GM23248 (cell line): ENCODE results near the gene PCDHGA1. TPM values are rescaled to one million over a fixed set of nuclear protein-coding genes. Genes with fewer than 3 reads are reported as not detected.
"Not testable (repeated sequence)": the region's sequence is repeated elsewhere in the genome, so short reads cannot be mapped to it uniquely, and the experiment has no call there.

Source experiments
- DNase-seq: peaks from one replicate; pipeline ENCODE4 v3.0.0-alpha.2; 2015
- H2AFZ ChIP-seq: fragments of 200-600 bp; sonication (generic); 2 replicates; pipeline ENCODE4 v1.6.1; 2016; ENCODE audit warnings: antibody characterized with exemption
- H3F3A ChIP-seq: fragments of 200-600 bp; sonication (generic); 2 replicates; pipeline ENCODE4 v1.6.1; 2016; ENCODE audit warnings: mild to moderate bottlenecking, antibody characterized with exemption, mixed run types; ENCODE audit not compliant: insufficient read depth
- H3K27ac ChIP-seq: fragments of 200-600 bp; sonication (generic); 2 replicates; pipeline ENCODE4 v1.5.1; 2016; ENCODE audit warnings: mild to moderate bottlenecking
- H3K27me3 ChIP-seq: fragments of 200-600 bp; sonication (generic); replicated peaks from 2 replicates; pipeline ENCODE4 v1.6.1; 2016; ENCODE audit warnings: mild to moderate bottlenecking; ENCODE audit not compliant: insufficient read depth
- H3K36me3 ChIP-seq: fragments of 200-600 bp; sonication (generic); 2 replicates; pipeline ENCODE4 v1.6.1; 2016; ENCODE audit warnings: low read depth, mild to moderate bottlenecking
- H3K4me1 ChIP-seq: fragments of 200-600 bp; sonication (generic); 2 replicates; pipeline ENCODE4 v1.6.1; 2016; ENCODE audit warnings: mild to moderate bottlenecking; ENCODE audit not compliant: insufficient read depth
- H3K4me2 ChIP-seq: fragments of 200-600 bp; sonication (generic); one replicate; pipeline ENCODE4 v1.6.1; 2016; ENCODE audit warnings: mild to moderate bottlenecking; ENCODE audit not compliant: unreplicated experiment
- H3K4me3 ChIP-seq: fragments of 200-600 bp; sonication (generic); 2 replicates; pipeline ENCODE4 v1.5.1; 2016; ENCODE audit warnings: mild to moderate bottlenecking
- H3K79me2 ChIP-seq: fragments of 200-600 bp; sonication (generic); 2 replicates; pipeline ENCODE4 v1.6.1; 2016; ENCODE audit warnings: mild to moderate bottlenecking; ENCODE audit not compliant: insufficient read depth
- H3K9ac ChIP-seq: fragments of 200-600 bp; sonication (generic); 2 replicates; pipeline ENCODE4 v1.6.1; 2016; ENCODE audit warnings: mild to moderate bottlenecking
- H3K9me2 ChIP-seq: fragments of 200-600 bp; sonication (generic); 2 replicates; pipeline ENCODE4 v1.6.1; 2016; ENCODE audit warnings: mixed run types, mild to moderate bottlenecking, moderate library complexity; ENCODE audit not compliant: insufficient read depth
- H3K9me3 ChIP-seq: fragments of 200-600 bp; sonication (generic); one replicate; pipeline ENCODE4 v1.6.1; 2017; ENCODE audit warnings: low read depth
- H4K20me1 ChIP-seq: fragments of 200-600 bp; sonication (generic); 2 replicates; pipeline ENCODE4 v1.6.0; 2016; ENCODE audit not compliant: insufficient read depth
- EZH2 ChIP-seq: fragments of 200-600 bp; sonication (generic); IDR thresholded peaks from 2 replicates; pipeline ENCODE4 v1.6.1; 2018; ENCODE audit warnings: antibody characterized with exemption, mild to moderate bottlenecking; ENCODE audit not compliant: insufficient read depth, poor library complexity, severe bottlenecking
- EZH2phosphoT487 ChIP-seq: fragments of 200-600 bp; sonication (generic); IDR thresholded peaks from 2 replicates; pipeline ENCODE4 v1.6.1; 2018; ENCODE audit warnings: antibody characterized with exemption, moderate library complexity, mild to moderate bottlenecking, low read depth; ENCODE audit not compliant: insufficient read depth
- WGBS, 2 experiments: methylation state at CpG; one replicate each; pipeline ENCODE4 v1.1.6; 2015 to 2017; ENCODE audit warnings: low lambda C conversion rate in 2 of 2, low coverage in 1 of 2; ENCODE audit errors: missing lambda C conversion rate in 2 of 2; 5-methylcytosine and 5-hydroxymethylcytosine counted together
- in situ Hi-C: fragments of 300-500 bp; cut with MboI; formaldehyde crosslinking; loops from 2 replicates; pipeline ENCODE4 v1.15.0; 2020
- polyA plus RNA-seq: library from polyadenylated mRNA; unstranded; fragments of >200 nt; fragmentation: Nextera tagmentation; extraction: Ambion mirVana; gene quantifications from 2 replicates; pipeline ENCODE4 v1.2.1, GENCODE V29; 2016
- total RNA-seq: library from RNA; depleted of rRNA; stranded (reverse); fragments of >200 nt; shearing (Covaris generic); gene quantifications from 2 replicates; pipeline ENCODE4 v1.2.3, GENCODE V29; 2014

The PCDHGA1 gene
- total and polyA plus RNA-seq, 2 experiments from 2014 or later = 0.63 to 1.8 TPM

DNA sequence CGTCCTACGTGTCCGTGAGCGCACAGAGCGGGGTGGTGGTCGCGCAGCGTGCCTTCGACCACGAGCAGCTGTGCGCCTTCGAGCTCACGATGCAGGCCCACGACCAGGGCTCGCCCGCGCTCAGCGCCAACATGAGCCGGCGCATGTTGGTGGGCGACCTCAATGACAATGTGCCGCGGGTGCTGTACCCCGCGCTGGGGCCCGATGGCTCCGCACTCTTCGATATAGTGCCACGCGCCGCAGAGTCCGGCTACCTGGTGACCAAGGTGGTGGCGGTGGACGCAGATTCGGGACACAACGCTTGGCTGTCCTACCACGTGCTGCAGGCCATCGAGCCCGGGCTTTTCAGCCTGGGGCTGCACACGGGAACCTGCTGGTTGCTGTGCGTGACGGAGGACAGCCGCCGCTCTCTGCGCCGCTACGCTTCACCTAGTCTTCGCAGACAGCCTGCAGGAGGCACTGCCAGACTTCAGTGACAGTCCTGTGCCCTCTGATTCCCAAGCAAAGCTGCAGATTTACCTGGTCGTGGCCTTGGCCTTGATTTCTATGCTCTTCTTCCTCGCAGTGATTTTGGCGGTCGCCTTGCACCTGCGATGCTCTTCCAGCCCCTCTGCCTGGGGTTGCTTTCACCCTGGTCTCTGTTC lies 97.6 kb downstream of the PCDHGA1 start:
- Histone ChIP-seq H3K27me3 (no peaks in the 10 kb centered on the region), H4K20me1 (no peaks in the 10 kb centered on the region), H3K4me2 (no peak overlapping the region), H3K4me1 (peaks cover 6% of the 10 kb centered on the region; the same call in 1 of the 2 replicates), H3K36me3 (peaks cover 3% of the 10 kb centered on the region; the same call in 1 of the 2 replicates), H3K4me3 (no peak overlapping the region), H2AFZ (no peak overlapping the region), H3K9me3 (no peaks in the 10 kb centered on the region), H3F3A (no peaks in the 10 kb centered on the region), H3K9me2 (no peaks in the 10 kb centered on the region), H3K27ac (no peak overlapping the region), H3K79me2 (peaks cover 54% of the 10 kb centered on the region), H3K9ac (no peak overlapping the region)
- in situ Hi-C loops = no loop called here
- DNase-seq = no peak
- TF ChIP-seq EZH2phosphoT487 = no peak
- TF ChIP-seq EZH2 = no peak
- 65 to 71% methylated on average over 52 to 53 of the region's 53 CpGs for WGBS, 2 experiments

DNA sequence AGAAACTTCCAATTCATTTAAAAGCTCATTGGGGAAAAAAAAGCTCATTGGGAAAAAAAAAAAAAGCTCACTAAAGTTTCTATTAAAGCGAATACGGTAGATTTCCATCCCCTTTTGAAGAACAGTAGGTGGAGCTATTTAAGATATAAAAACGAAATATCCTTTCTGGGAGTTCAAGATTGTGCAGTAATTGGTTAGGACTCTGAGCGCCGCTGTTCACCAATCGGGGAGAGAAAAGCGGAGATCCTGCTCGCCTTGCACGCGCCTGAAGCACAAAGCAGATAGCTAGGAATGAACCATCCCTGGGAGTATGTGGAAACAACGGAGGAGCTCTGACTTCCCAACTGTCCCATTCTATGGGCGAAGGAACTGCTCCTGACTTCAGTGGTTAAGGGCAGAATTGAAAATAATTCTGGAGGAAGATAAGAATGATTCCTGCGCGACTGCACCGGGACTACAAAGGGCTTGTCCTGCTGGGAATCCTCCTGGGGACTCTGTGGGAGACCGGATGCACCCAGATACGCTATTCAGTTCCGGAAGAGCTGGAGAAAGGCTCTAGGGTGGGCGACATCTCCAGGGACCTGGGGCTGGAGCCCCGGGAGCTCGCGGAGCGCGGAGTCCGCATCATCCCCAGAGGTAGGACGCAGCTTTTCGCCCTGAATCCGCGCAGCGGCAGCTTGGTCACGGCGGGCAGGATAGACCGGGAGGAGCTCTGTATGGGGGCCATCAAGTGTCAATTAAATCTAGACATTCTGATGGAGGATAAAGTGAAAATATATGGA lies 100.2 kb downstream of the PCDHGA1 start, which contains the start of gene PCDHGA12:
Gene PCDHGA12 (plus strand): TSS at position 176 of the 782 bp plus-strand sequence. CDS start 253 bp downstream, at position 429.
- Histone ChIP-seq H3F3A (peaks cover 8% of the 10 kb centered on the region), H3K4me3 (peak within 1 kb of the TSS; percentile 61), H3K9ac (peak within 1 kb of the TSS; percentile 61), H3K79me2 (peaks cover 42% of the 10 kb centered on the region), H3K9me2 (no peaks in the 10 kb centered on the region), H3K27me3 (no peaks in the 10 kb centered on the region), H4K20me1 (no peaks in the 10 kb centered on the region), H2AFZ (peak within 1 kb of the TSS; percentile 59), H3K36me3 (no peaks in the 10 kb centered on the region; the same call in 1 of the 2 replicates), H3K27ac (peak within 1 kb of the TSS; percentile 57), H3K9me3 (no peaks in the 10 kb centered on the region), H3K4me1 (peaks cover 13% of the 10 kb centered on the region), H3K4me2 (peak within 1 kb of the TSS; percentile 17)
- DNase-seq = peak; percentile 92
- WGBS, 2 experiments = 25 to 28% methylated on average over 33 of the region's 33 CpGs
- TF ChIP-seq EZH2phosphoT487 (no peak), EZH2 (no peak)
- in situ Hi-C loops = no loop called here

DNA sequence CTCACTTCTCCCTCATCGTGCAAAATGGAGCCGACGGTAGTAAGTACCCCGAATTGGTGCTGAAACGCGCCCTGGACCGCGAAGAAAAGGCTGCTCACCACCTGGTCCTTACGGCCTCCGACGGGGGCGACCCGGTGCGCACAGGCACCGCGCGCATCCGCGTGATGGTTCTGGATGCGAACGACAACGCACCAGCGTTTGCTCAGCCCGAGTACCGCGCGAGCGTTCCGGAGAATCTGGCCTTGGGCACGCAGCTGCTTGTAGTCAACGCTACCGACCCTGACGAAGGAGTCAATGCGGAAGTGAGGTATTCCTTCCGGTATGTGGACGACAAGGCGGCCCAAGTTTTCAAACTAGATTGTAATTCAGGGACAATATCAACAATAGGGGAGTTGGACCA lies 101.0 kb downstream of the PCDHGA1 start:
- TF ChIP-seq EZH2phosphoT487 (no peak), EZH2 (no peak)
- Histone ChIP-seq H3F3A (peaks cover 8% of the 10 kb centered on the region), H3K4me2 (peak overlapping the region; percentile 17), H3K9me2 (no peaks in the 10 kb centered on the region), H3K9me3 (no peaks in the 10 kb centered on the region), H3K4me1 (peaks cover 14% of the 10 kb centered on the region), H4K20me1 (no peaks in the 10 kb centered on the region), H3K79me2 (peaks cover 41% of the 10 kb centered on the region), H3K36me3 (no peaks in the 10 kb centered on the region; the same call in 1 of the 2 replicates), H3K27ac (no peak overlapping the region), H3K4me3 (peak overlapping the region; percentile 61), H3K27me3 (no peaks in the 10 kb centered on the region), H2AFZ (peak overlapping the region; percentile 59), H3K9ac (peak overlapping the region; percentile 61)
- WGBS, 2 experiments = 31 to 33% methylated on average over 37 of the region's 37 CpGs
- peak; percentile 27 for DNase-seq
- in situ Hi-C loops = no loop called here

DNA sequence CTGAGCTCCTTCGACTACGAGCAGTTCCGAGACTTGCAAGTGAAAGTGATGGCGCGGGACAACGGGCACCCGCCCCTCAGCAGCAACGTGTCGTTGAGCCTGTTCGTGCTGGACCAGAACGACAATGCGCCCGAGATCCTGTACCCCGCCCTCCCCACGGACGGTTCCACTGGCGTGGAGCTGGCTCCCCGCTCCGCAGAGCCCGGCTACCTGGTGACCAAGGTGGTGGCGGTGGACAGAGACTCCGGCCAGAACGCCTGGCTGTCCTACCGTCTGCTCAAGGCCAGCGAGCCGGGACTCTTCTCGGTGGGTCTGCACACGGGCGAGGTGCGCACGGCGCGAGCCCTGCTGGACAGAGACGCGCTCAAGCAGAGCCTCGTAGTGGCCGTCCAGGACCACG lies 102.0 kb downstream of the PCDHGA1 start:
- Histone ChIP-seq H3K79me2 (peaks cover 47% of the 10 kb centered on the region), H3F3A (peaks cover 13% of the 10 kb centered on the region), H3K4me1 (peaks cover 24% of the 10 kb centered on the region)
- DNase-seq, H3K36me3 ChIP-seq, H3K9me3 ChIP-seq, H3K9me2 ChIP-seq, H3K9ac ChIP-seq, H3K4me2 ChIP-seq, H4K20me1 ChIP-seq, H3K27ac ChIP-seq, in situ Hi-C loops, H2AFZ ChIP-seq, H3K27me3 ChIP-seq, H3K4me3 ChIP-seq: not testable (repeated sequence)
- WGBS, 2 experiments = 64% methylated on average over 27 to 37 of the region's 38 CpGs

DNA sequence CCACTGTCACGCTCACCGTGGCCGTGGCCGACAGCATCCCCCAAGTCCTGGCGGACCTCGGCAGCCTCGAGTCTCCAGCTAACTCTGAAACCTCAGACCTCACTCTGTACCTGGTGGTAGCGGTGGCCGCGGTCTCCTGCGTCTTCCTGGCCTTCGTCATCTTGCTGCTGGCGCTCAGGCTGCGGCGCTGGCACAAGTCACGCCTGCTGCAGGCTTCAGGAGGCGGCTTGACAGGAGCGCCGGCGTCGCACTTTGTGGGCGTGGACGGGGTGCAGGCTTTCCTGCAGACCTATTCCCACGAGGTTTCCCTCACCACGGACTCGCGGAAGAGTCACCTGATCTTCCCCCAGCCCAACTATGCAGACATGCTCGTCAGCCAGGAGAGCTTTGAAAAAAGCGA lies 102.4 kb downstream of the PCDHGA1 start:
- H3F3A ChIP-seq = peaks cover 17% of the 10 kb centered on the region
- H3K4me2 ChIP-seq, H3K9me2 ChIP-seq, in situ Hi-C loops, H3K9me3 ChIP-seq, H3K4me3 ChIP-seq, H3K9ac ChIP-seq, H3K27ac ChIP-seq, H3K27me3 ChIP-seq, H4K20me1 ChIP-seq, H3K36me3 ChIP-seq, DNase-seq, H2AFZ ChIP-seq: not testable (repeated sequence)
- peaks cover 28% of the 10 kb centered on the region for H3K4me1 ChIP-seq
- H3K79me2 ChIP-seq = peaks cover 49% of the 10 kb centered on the region
- 40 to 58% methylated on average over 22 to 29 of the region's 29 CpGs for WGBS, 2 experiments
